Mesendoderm (in vitro differentiated cells): Measurements from ENCODE around the gene C8G.
A peak's percentile ranks its signal among the peaks of the same experiment; 100 is the strongest.

Experiments
- DNase-seq: peaks from one replicate; pipeline ENCODE4 v3.0.0; 2013
- H2AK5ac ChIP-seq: 2 replicates; pipeline ENCODE4 v1.6.1; 2013; ENCODE audit warnings: low read length, inconsistent platforms
- H2BK120ac ChIP-seq: 2 replicates; pipeline ENCODE4 v1.6.1; 2013; ENCODE audit warnings: low read depth, mild to moderate bottlenecking, low read length, moderate library complexity, mixed read lengths
- H2BK15ac ChIP-seq: replicated peaks from 2 replicates; pipeline ENCODE4 v1.6.1; 2013; ENCODE audit warnings: low read depth, mild to moderate bottlenecking, moderate library complexity
- H2BK5ac ChIP-seq: 2 replicates; pipeline ENCODE4 v1.6.1; 2013; ENCODE audit warnings: low read length, inconsistent platforms
- H3K18ac ChIP-seq: 2 replicates; pipeline ENCODE4 v1.6.1; 2013; ENCODE audit warnings: mild to moderate bottlenecking, low read length, mixed read lengths
- H3K23ac ChIP-seq: one replicate; pipeline ENCODE4 v1.6.1; 2013; ENCODE audit warnings: low read length
- H3K27ac ChIP-seq: 2 replicates; pipeline ENCODE4 v1.5.1; 2013; ENCODE audit warnings: low read depth, mild to moderate bottlenecking, inconsistent platforms, low read length, moderate library complexity
- H3K27me3 ChIP-seq: 2 replicates; pipeline ENCODE4 v1.6.1; 2013; ENCODE audit warnings: low read length, control low read depth, mild to moderate bottlenecking, inconsistent platforms; ENCODE audit not compliant: insufficient read depth, poor library complexity
- H3K36me3 ChIP-seq: 2 replicates; pipeline ENCODE4 v1.6.1; 2013; ENCODE audit warnings: low read length, inconsistent platforms; ENCODE audit not compliant: control insufficient read depth, insufficient read depth
- H3K4ac ChIP-seq: one replicate; pipeline ENCODE4 v1.6.1; 2013; ENCODE audit warnings: low read depth, mild to moderate bottlenecking, low read length, moderate library complexity
- H3K4me1 ChIP-seq: 2 replicates; pipeline ENCODE4 v1.6.1; 2013; ENCODE audit warnings: low read depth, low read length, inconsistent platforms; ENCODE audit not compliant: control insufficient read depth
- H3K4me2 ChIP-seq: 2 replicates; pipeline ENCODE4 v1.6.1; 2013; ENCODE audit warnings: low read length
- H3K4me3 ChIP-seq: 2 replicates; pipeline ENCODE4 v1.5.1; 2013; ENCODE audit warnings: mild to moderate bottlenecking, low read length
- H3K56ac ChIP-seq: one replicate; pipeline ENCODE4 v1.6.1; 2013; ENCODE audit warnings: low read length
- H3K79me1 ChIP-seq: 2 replicates; pipeline ENCODE4 v1.6.1; 2013; ENCODE audit warnings: low read length, inconsistent platforms
- H3K79me2 ChIP-seq: 2 replicates; pipeline ENCODE4 v1.6.1; 2013; ENCODE audit warnings: mild to moderate bottlenecking, low read length; ENCODE audit not compliant: control insufficient read depth, insufficient read depth
- H3K9ac ChIP-seq: 2 replicates; pipeline ENCODE4 v1.6.1; 2013; ENCODE audit warnings: low read length, inconsistent platforms
- H4K5ac ChIP-seq: one replicate; pipeline ENCODE4 v1.6.1; 2013; ENCODE audit warnings: low read length
- H4K8ac ChIP-seq: one replicate; pipeline ENCODE4 v1.6.1; 2013; ENCODE audit warnings: low read depth, mild to moderate bottlenecking, control low read depth, low read length, moderate library complexity
- WGBS: extraction: QIAGEN DNeasy Blood & Tissue Kit; methylation state at CpG from one replicate; pipeline ENCODE4 v1.1.7; 2013; ENCODE audit warnings: low lambda C conversion rate, missing lambda C conversion rate; ENCODE audit not compliant: insufficient coverage; ENCODE audit errors: extremely low coverage; 5-methylcytosine and 5-hydroxymethylcytosine counted together

Gene C8G

DNA sequence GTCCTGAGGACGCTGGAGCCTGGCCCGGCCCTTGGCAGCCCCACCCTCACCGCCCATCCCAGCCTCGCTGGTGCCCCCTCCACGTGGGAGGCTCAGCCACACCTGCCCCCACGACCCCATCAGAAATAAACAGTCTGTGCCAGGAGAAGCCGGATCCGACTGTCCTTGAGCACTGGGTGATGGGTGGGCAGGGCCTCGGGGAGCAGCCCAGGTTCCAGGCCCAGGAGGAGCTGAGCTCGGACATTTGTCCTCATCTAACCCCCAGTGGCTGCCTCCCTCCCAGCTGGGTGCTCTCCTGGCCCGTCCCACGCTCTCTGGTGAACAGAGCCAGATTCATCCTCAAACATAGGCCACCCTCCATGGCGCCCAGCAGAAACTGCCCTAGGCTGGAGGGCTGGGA is 27.7 kb downstream of the C8G start:
- Histone ChIP-seq H3K4ac (no peak overlapping the region), H3K27ac (no peak overlapping the region), H3K4me2 (no peak overlapping the region), H3K4me1 (no peaks in the 10 kb centered on the region), H2AK5ac (no peak overlapping the region), H3K18ac (no peak overlapping the region), H3K9ac (no peak overlapping the region), H3K79me2 (no peaks in the 10 kb centered on the region), H3K36me3 (no peaks in the 10 kb centered on the region), H2BK5ac (no peak overlapping the region), H2BK15ac (no peak overlapping the region), H4K5ac (no peak overlapping the region), H2BK120ac (no peak overlapping the region), H3K27me3 (no peaks in the 10 kb centered on the region), H3K4me3 (no peak overlapping the region), H3K56ac (no peak overlapping the region), H3K79me1 (no peaks in the 10 kb centered on the region), H4K8ac (no peak overlapping the region), H3K23ac (no peak overlapping the region)
- no peak for DNase-seq
- WGBS, result no CpG with 5 or more reads among the region's 13 CpGs

DNA sequence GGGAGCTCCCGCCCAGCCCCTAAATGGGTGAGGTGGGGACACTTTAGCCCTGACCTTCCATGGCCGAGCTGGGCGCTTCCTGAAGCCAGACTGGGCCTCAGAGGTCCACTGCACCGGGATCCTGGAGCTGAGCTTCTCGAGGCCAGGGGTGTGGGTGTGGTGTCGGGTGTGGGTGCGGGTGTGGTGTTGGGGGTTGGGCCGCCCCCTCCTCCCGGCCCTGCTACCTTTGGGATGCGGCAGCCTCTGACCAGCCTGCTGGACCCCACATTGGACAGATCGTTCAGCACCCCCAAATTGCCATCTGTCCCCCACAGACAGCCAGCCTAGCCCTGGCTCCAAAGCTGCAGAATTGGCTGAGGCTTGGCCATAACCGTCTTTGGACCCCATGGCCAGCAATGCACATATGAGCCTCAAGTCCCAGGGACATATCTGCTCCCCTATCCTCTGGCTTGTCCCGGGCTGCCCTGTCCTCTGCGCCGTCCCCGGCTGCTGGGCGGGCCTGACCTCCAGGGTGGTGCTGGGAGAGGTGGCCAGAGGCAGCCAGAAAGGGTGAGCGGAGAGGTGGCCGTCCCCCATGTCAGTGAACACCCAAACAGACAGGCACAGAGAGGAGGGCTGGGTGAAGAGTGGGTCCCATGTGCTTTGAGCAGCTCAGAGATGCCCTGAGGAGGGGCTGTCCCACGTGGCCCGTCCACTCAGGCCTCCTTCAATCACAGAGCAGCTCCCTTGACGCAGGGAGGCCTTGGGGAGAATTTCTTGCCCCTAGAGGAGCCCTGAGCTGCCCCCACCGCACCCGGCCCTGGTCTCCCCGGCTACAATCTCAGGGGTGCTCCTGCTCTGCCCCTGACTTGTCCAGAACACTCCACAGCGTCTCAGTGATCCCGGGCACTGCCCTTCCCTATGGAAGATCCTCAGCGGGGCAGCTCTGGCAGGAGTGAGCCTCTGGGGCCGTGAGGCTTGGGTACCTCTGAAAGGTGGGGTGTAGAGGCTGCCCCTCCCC is 28.9 kb downstream of the C8G start:
- Histone ChIP-seq H3K79me2 (no peaks in the 10 kb centered on the region), H3K9ac (no peak overlapping the region), H3K79me1 (no peaks in the 10 kb centered on the region), H3K23ac (no peak overlapping the region), H2BK5ac (no peak overlapping the region), H3K4me3 (no peak overlapping the region), H3K27me3 (no peaks in the 10 kb centered on the region), H2BK120ac (no peak overlapping the region), H3K4me1 (no peaks in the 10 kb centered on the region), H2AK5ac (no peak overlapping the region), H4K8ac (no peak overlapping the region), H3K56ac (no peak overlapping the region), H2BK15ac (no peak overlapping the region), H3K36me3 (no peaks in the 10 kb centered on the region), H3K4me2 (no peak overlapping the region), H3K18ac (no peak overlapping the region), H3K4ac (no peak overlapping the region), H4K5ac (no peak overlapping the region), H3K27ac (no peak overlapping the region)
- DNase-seq, result no peak
- WGBS, result no CpG with 5 or more reads among the region's 29 CpGs

DNA sequence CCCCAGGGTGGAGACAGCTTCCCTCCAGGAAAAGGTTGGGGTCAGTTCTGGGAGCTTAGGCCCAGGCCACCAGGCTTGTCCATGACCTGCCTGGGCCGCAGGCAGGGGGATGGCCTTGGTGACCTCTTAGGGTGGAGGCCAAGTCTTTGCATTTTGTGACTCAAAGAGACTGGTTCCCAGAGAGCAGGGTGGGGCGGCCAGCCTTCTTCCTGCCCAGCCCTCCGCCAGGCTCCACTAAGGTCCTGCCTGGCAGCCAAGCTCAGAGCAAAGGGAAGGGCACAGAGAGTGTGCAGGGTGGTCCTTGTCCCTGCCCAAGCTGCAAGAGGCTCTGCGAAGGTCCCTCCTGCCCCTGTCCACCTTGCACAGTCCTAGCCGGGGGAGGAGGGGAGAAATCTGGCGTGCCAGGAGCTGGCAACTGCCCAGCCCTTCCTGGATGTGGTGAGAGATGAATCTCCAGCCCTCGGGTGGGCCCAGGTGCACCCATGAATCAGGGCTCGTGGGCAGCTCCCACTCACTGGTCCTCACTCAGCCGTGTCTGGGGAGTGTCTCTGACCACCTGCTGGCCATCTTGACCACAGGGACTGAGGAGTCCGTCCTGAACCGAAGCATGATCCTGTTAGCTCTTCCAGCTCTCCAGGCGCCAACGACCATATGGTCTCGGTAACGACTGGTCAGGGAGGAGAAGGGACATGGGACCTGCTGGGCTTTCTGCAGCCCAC is 29.9 kb downstream of the C8G start:
- no peak overlapping the region for H3K4ac ChIP-seq

DNA sequence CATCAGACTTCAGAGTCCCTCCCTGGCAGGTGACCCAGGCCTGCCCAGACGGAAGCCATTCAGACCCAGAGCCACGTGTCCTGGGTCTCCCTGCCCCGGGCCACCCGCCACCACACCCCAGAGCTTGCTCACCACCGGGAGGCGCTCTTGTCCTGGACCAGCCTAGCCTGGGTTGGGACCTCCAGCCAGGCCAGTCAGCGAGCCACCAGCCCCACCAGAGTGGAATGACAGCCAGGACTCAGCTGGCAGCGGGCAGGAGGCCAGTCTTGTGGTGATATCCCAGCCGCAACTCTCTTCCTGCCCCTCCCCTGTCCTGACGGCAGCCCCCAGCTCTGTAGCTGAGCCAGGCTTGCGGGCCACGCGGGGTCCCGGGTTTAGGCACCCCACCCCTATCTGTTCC is 30.6 kb downstream of the C8G start:
- Histone ChIP-seq H3K79me2 (no peaks in the 10 kb centered on the region), H2AK5ac (no peak overlapping the region), H3K4me2 (no peak overlapping the region), H3K27ac (no peak overlapping the region), H3K4me3 (no peak overlapping the region), H2BK120ac (no peak overlapping the region), H3K79me1 (no peaks in the 10 kb centered on the region), H2BK15ac (no peak overlapping the region), H3K4me1 (no peaks in the 10 kb centered on the region), H3K56ac (no peak overlapping the region), H3K9ac (no peak overlapping the region), H3K27me3 (no peaks in the 10 kb centered on the region), H3K23ac (no peak overlapping the region), H3K36me3 (no peaks in the 10 kb centered on the region), H3K4ac (no peak overlapping the region), H4K8ac (no peak overlapping the region), H3K18ac (no peak overlapping the region), H4K5ac (no peak overlapping the region), H2BK5ac (no peak overlapping the region)
- no CpG with 5 or more reads among the region's 14 CpGs for WGBS
- DNase-seq, result peak; percentile 54

More for the DNA sequence above, 29.9 kb downstream of the C8G start:
- Histone ChIP-seq H3K9ac (no peak overlapping the region), H3K27ac (no peak overlapping the region), H3K27me3 (no peaks in the 10 kb centered on the region), H3K4me2 (no peak overlapping the region), H2BK15ac (no peak overlapping the region), H3K79me2 (no peaks in the 10 kb centered on the region), H2BK120ac (no peak overlapping the region), H4K5ac (no peak overlapping the region), H2BK5ac (no peak overlapping the region), H3K79me1 (no peaks in the 10 kb centered on the region), H3K56ac (no peak overlapping the region), H4K8ac (no peak overlapping the region), H3K36me3 (no peaks in the 10 kb centered on the region), H3K23ac (no peak overlapping the region), H3K4me3 (no peak overlapping the region), H3K4me1 (no peaks in the 10 kb centered on the region), H3K18ac (no peak overlapping the region), H2AK5ac (no peak overlapping the region)
- DNase-seq, result no peak
- no CpG with 5 or more reads among the region's 15 CpGs for WGBS

DNA sequence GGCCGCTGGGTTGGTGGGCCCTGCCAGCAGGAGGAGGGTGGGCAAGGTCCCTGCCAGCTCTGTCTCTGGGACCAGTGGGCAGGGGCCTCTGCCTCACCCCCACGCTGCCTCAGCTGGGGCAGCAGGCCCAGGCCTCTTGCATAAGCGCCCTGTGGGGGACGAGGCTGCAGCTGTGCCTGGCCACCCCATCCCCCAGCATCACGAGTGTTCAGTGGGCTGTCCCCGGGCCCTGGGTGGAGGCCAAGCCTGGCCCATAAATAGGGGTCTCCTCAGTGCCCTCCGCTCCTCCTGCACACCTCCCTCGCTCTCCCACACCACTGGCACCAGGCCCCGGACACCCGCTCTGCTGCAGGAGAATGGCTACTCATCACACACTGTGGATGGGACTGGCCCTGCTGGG is 32.2 kb downstream of the C8G start, which contains the start of gene PTGDS:
Gene PTGDS, plus strand, starts transcription at position 282 of the 400 bp plus-strand sequence. Its CDS starts 75 bp downstream, at position 357.
- H3K79me2 ChIP-seq, result no peaks in the 10 kb centered on the region
- no peaks in the 10 kb centered on the region for H3K27me3 ChIP-seq
- H3K27ac ChIP-seq, result no peak within 1 kb of the TSS
- no CpG with 5 or more reads among the region's 10 CpGs for WGBS
- no peak within 1 kb of the TSS for H4K5ac ChIP-seq
- no peaks in the 10 kb centered on the region for H3K36me3 ChIP-seq
- H3K18ac ChIP-seq, result no peak within 1 kb of the TSS
- H4K8ac ChIP-seq, result no peak within 1 kb of the TSS
- no peak within 1 kb of the TSS for H2BK120ac ChIP-seq
- H3K4me3 ChIP-seq, result no peak within 1 kb of the TSS
- no peaks in the 10 kb centered on the region for H3K4me1 ChIP-seq
- peak within 1 kb of the TSS; percentile 57 for H3K9ac ChIP-seq
- no peak for DNase-seq
- H3K4ac ChIP-seq, result no peak within 1 kb of the TSS
- H3K56ac ChIP-seq, result peak within 1 kb of the TSS; percentile 84
- H2AK5ac ChIP-seq, result no peak within 1 kb of the TSS
- no peaks in the 10 kb centered on the region for H3K79me1 ChIP-seq
- no peak within 1 kb of the TSS for H3K23ac ChIP-seq
- H3K4me2 ChIP-seq, result peak within 1 kb of the TSS; percentile 84
- no peak within 1 kb of the TSS for H2BK15ac ChIP-seq
- no peak within 1 kb of the TSS for H2BK5ac ChIP-seq
